ENCODE data around the gene RTL1. TPM values are rescaled to one million over a fixed set of nuclear protein-coding genes. Genes with fewer than 3 reads are reported as not detected.

RTL1 gene
- total RNA-seq, 1 donor from 2014 or later = not detected

DNA sequence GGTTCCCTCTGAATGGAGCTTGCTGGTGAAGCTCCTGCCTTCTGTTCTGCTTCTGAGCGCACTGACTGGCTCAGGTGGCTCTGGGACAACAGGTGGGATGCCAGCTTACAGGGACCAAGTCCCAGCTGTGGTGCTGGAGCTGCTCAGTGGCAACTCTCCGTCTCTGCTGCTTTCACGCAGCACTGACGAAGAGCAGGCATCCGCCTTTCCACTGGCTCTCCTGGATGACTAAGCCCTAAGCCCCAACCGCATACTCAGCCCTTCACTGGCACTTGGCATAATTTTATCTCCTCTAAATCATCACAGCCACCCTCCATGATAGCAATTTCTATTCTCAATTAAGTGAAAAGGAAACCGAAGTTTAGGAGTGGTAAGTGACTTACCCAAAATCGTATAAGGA lies 3.7 kb upstream of the RTL1 start:
- Mint-ChIP-seq H3K27ac (ENCODE audit: unreplicated experiment) (no peak overlapping the region), H3K4me3 (ENCODE audit: unreplicated experiment) (no peak overlapping the region), H3K36me3 (ENCODE audit: unreplicated experiment) (no peaks in the 10 kb centered on the region), H3K27me3 (ENCODE audit: unreplicated experiment) (peaks cover 4% of the 10 kb centered on the region), H3K4me1 (ENCODE audit: low read depth, unreplicated experiment) (peaks cover 9% of the 10 kb centered on the region), H3K9me3 (ENCODE audit: unreplicated experiment) (peaks cover 10% of the 10 kb centered on the region)
- DNase-seq = no peak
- TF ChIP-seq, protein P1, sequence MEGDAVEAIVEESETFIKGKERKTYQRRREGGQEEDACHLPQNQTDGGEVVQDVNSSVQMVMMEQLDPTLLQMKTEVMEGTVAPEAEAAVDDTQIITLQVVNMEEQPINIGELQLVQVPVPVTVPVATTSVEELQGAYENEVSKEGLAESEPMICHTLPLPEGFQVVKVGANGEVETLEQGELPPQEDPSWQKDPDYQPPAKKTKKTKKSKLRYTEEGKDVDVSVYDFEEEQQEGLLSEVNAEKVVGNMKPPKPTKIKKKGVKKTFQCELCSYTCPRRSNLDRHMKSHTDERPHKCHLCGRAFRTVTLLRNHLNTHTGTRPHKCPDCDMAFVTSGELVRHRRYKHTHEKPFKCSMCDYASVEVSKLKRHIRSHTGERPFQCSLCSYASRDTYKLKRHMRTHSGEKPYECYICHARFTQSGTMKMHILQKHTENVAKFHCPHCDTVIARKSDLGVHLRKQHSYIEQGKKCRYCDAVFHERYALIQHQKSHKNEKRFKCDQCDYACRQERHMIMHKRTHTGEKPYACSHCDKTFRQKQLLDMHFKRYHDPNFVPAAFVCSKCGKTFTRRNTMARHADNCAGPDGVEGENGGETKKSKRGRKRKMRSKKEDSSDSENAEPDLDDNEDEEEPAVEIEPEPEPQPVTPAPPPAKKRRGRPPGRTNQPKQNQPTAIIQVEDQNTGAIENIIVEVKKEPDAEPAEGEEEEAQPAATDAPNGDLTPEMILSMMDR (IDR thresholded peaks at IDR 0.05; ENCODE audit: partially characterized antibody, unreplicated experiment) = no peak

- Mint-ChIP-seq H3K4me3 (ENCODE audit: unreplicated experiment) (no peak overlapping the region), H3K36me3 (ENCODE audit: unreplicated experiment) (no peaks in the 10 kb centered on the region), H3K27ac (ENCODE audit: unreplicated experiment) (no peak overlapping the region), H3K27me3 (ENCODE audit: unreplicated experiment) (peaks cover 8% of the 10 kb centered on the region), H3K9me3 (ENCODE audit: unreplicated experiment) (peaks cover 14% of the 10 kb centered on the region), H3K4me1 (ENCODE audit: low read depth, unreplicated experiment) (peaks cover 11% of the 10 kb centered on the region)
- TF ChIP-seq, protein P1 (IDR thresholded peaks at IDR 0.05; ENCODE audit: partially characterized antibody, unreplicated experiment) = no peak
- peak; percentile 51 for DNase-seq
Observed at GRCh38 chr14:100906420-100906819, 2.9 kb upstream of the RTL1 start.

DNA sequence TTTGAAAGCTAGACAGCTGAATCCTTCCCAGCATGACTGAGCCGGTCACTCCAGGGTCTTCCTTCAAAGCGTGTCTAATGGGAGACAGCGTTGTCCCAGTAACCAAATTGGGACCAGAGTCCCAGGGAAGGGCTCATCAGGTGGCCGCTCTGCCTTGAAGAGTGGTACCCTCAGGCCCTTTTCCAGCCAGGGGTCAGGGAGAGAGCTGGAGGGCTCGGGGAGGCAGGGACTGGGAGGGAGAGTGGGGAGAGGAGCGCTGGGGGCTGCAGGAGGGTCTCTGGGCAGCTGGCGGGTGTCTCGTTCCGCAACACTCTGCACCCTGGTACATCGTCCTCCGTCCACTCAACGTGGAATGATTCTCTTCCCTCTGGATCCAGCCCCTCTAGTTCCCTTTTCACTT lies 1.6 kb upstream of the RTL1 start:
- Mint-ChIP-seq H3K9me3 (ENCODE audit: unreplicated experiment) (peaks cover 16% of the 10 kb centered on the region), H3K27me3 (ENCODE audit: unreplicated experiment) (peaks cover 11% of the 10 kb centered on the region), H3K4me3 (ENCODE audit: unreplicated experiment) (peak overlapping the region; percentile 20), H3K4me1 (ENCODE audit: low read depth, unreplicated experiment) (peaks cover 18% of the 10 kb centered on the region), H3K36me3 (ENCODE audit: unreplicated experiment) (no peaks in the 10 kb centered on the region), H3K27ac (ENCODE audit: unreplicated experiment) (no peak overlapping the region)
- no peak for DNase-seq
- TF ChIP-seq, protein P1 (IDR thresholded peaks at IDR 0.05; ENCODE audit: partially characterized antibody, unreplicated experiment) = no peak

- Mint-ChIP-seq H3K4me1 (ENCODE audit: low read depth, unreplicated experiment) (peaks cover 25% of the 10 kb centered on the region), H3K4me3 (ENCODE audit: unreplicated experiment) (peak overlapping the region; percentile 82), H3K36me3 (ENCODE audit: unreplicated experiment) (no peaks in the 10 kb centered on the region), H3K27ac (ENCODE audit: unreplicated experiment) (no peak overlapping the region), H3K27me3 (ENCODE audit: unreplicated experiment) (peaks cover 11% of the 10 kb centered on the region), H3K9me3 (ENCODE audit: unreplicated experiment) (peaks cover 16% of the 10 kb centered on the region)
- TF ChIP-seq, protein P1 (IDR thresholded peaks at IDR 0.05; ENCODE audit: partially characterized antibody, unreplicated experiment) = peak; percentile 48
- DNase-seq = peak; percentile 77
Observed at GRCh38 chr14:100904307-100905087, 975 bp upstream of the RTL1 start.

DNA sequence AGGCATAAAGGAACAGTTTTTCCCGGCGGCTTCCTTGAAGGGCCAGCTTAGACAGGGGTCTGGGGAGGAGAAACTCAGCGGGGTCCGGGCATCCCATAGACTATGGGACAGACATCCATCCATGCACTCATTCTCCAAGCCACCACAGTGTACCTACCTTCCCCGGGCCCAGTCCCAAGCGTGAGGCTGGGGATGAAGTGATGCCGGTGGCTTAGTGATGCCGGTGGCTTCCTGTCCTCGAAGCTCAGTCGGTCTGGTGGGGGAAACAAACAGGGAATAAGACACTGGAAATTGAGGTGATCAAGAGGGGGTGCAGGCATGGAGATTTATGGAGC lies 421 bp downstream of the RTL1 start:
- peaks cover 16% of the 10 kb centered on the region for H3K9me3 Mint-ChIP-seq (ENCODE audit: unreplicated experiment)
- no peak overlapping the region for H3K27ac Mint-ChIP-seq (ENCODE audit: unreplicated experiment)
- no peaks in the 10 kb centered on the region for H3K36me3 Mint-ChIP-seq (ENCODE audit: unreplicated experiment)
- H3K27me3 Mint-ChIP-seq (ENCODE audit: unreplicated experiment) = peaks cover 15% of the 10 kb centered on the region
- peaks cover 34% of the 10 kb centered on the region for H3K4me1 Mint-ChIP-seq (ENCODE audit: low read depth, unreplicated experiment)
- DNase-seq = no peak
- TF ChIP-seq, protein P1 (IDR thresholded peaks at IDR 0.05; ENCODE audit: partially characterized antibody, unreplicated experiment) = no peak
- H3K4me3 Mint-ChIP-seq (ENCODE audit: unreplicated experiment) = no peak overlapping the region

All from glutamatergic neuron (in vitro differentiated cells).